Neuronal stem cell (in vitro differentiated cells): ENCODE measurements around the gene NFKBIE.

Source experiments
- DNase-seq: peaks from one replicate; pipeline ENCODE4 v3.0.0-alpha.2; 2013; ENCODE audit warnings: low spot score
- H2AFZ ChIP-seq: one replicate; pipeline ENCODE4 v1.6.1; 2013; ENCODE audit warnings: mild to moderate bottlenecking, low read length, inconsistent platforms
- H2AK5ac ChIP-seq: 2 replicates; pipeline ENCODE4 v1.6.1; 2013; ENCODE audit warnings: low read depth, mild to moderate bottlenecking, inconsistent platforms, low read length, moderate library complexity, mixed read lengths
- H2BK120ac ChIP-seq: 2 replicates; pipeline ENCODE4 v1.6.1; 2013; ENCODE audit warnings: low read depth, mild to moderate bottlenecking, inconsistent platforms, low read length, moderate library complexity, mixed read lengths
- H2BK12ac ChIP-seq: one replicate; pipeline ENCODE4 v1.6.1; 2013; ENCODE audit warnings: low read length, inconsistent platforms
- H2BK15ac ChIP-seq: 2 replicates; pipeline ENCODE4 v1.6.1; 2013; ENCODE audit warnings: mild to moderate bottlenecking, low read length, inconsistent platforms, mixed read lengths
- H2BK5ac ChIP-seq: one replicate; pipeline ENCODE4 v1.6.1; 2013; ENCODE audit warnings: inconsistent platforms, mild to moderate bottlenecking, low read length, moderate library complexity
- H3K14ac ChIP-seq: one replicate; pipeline ENCODE4 v1.6.1; 2013; ENCODE audit warnings: low read length, inconsistent platforms
- H3K18ac ChIP-seq: 2 replicates; pipeline ENCODE4 v1.6.1; 2013; ENCODE audit warnings: low read length, inconsistent platforms
- H3K23ac ChIP-seq: 2 replicates; pipeline ENCODE4 v1.6.1; 2013; ENCODE audit warnings: low read depth, mild to moderate bottlenecking, mixed read lengths, low read length, inconsistent platforms; ENCODE audit not compliant: poor library complexity
- H3K27ac ChIP-seq: replicated peaks from 3 replicates; pipeline ENCODE4 v1.5.1; 2013; ENCODE audit warnings: low read length, inconsistent platforms
- H3K27me3 ChIP-seq, 3 experiments: 2 replicates each; pipeline ENCODE4 v1.6.1; 2013; ENCODE audit warnings: low read length in 3 of 3, mild to moderate bottlenecking in 2 of 3, inconsistent platforms in 1 of 3, low read depth in 1 of 3, mixed read lengths in 1 of 3, moderate library complexity in 1 of 3; ENCODE audit not compliant: control insufficient read depth in 3 of 3, insufficient read depth in 3 of 3
- H3K36me3 ChIP-seq, 2 donors: replicated peaks in 1 of 2; 2 replicates each; pipeline ENCODE4 v1.6.1; 2013; ENCODE audit warnings: low read length in 2 of 2; ENCODE audit not compliant: control insufficient read depth in 2 of 2, insufficient read depth in 2 of 2
- H3K4ac ChIP-seq: 2 replicates; pipeline ENCODE4 v1.6.1; 2013; ENCODE audit warnings: inconsistent platforms, mild to moderate bottlenecking, low read length, moderate library complexity
- H3K4me1 ChIP-seq, 2 donors: 1 replicate in 1 of 2; 2 replicates in 1 of 2; pipeline ENCODE4 v1.6.1; 2013; ENCODE audit warnings: low read length in 2 of 2, low read depth in 1 of 2; ENCODE audit not compliant: control insufficient read depth in 2 of 2, insufficient read depth in 1 of 2
- H3K4me2 ChIP-seq: one replicate; pipeline ENCODE4 v1.6.1; 2013; ENCODE audit warnings: mild to moderate bottlenecking, low read length, inconsistent platforms; ENCODE audit not compliant: insufficient read depth, poor library complexity, severe bottlenecking
- H3K4me3 ChIP-seq, 2 donors: 2 replicates each; pipeline ENCODE4 v1.5.1; 2013; ENCODE audit warnings: low read length in 2 of 2, mild to moderate bottlenecking in 2 of 2, inconsistent platforms in 1 of 2, moderate library complexity in 1 of 2
- H3K79me1 ChIP-seq: one replicate; pipeline ENCODE4 v1.6.1; 2013; ENCODE audit warnings: low read depth, mild to moderate bottlenecking, inconsistent platforms, low read length, moderate library complexity
- H3K9ac ChIP-seq: one replicate; pipeline ENCODE4 v1.6.1; 2013; ENCODE audit warnings: mild to moderate bottlenecking, low read depth, low read length, inconsistent platforms; ENCODE audit not compliant: poor library complexity
- H3K9me3 ChIP-seq, 2 donors: replicated peaks in 1 of 2; 2 replicates each; pipeline versions ENCODE3 to v1.6.1; 2013; ENCODE audit warnings: low read length in 2 of 2, mild to moderate bottlenecking in 2 of 2, inconsistent platforms in 1 of 2, low read depth in 1 of 2, mixed read lengths in 1 of 2, moderate library complexity in 1 of 2; ENCODE audit not compliant: control insufficient read depth in 2 of 2, insufficient read depth in 1 of 2
- H4K8ac ChIP-seq: one replicate; pipeline ENCODE4 v1.6.1; 2013; ENCODE audit warnings: low read depth, mild to moderate bottlenecking, inconsistent platforms, low read length, moderate library complexity
- H4K91ac ChIP-seq: one replicate; pipeline ENCODE4 v1.6.1; 2013; ENCODE audit warnings: low read length, low read depth, mild to moderate bottlenecking, inconsistent platforms; ENCODE audit not compliant: poor library complexity
- WGBS, 2 donors: extraction: QIAGEN DNeasy Blood & Tissue Kit; methylation state at CpG; one replicate each; pipeline ENCODE4 v1.1.7; 2013; ENCODE audit warnings: missing lambda C conversion rate in 2 of 2, mixed read lengths in 1 of 2; ENCODE audit not compliant: insufficient read length in 2 of 2, insufficient replicate concordance in 1 of 2; ENCODE audit errors: extremely low coverage in 2 of 2; 5-methylcytosine and 5-hydroxymethylcytosine counted together

The NFKBIE gene

DNA sequence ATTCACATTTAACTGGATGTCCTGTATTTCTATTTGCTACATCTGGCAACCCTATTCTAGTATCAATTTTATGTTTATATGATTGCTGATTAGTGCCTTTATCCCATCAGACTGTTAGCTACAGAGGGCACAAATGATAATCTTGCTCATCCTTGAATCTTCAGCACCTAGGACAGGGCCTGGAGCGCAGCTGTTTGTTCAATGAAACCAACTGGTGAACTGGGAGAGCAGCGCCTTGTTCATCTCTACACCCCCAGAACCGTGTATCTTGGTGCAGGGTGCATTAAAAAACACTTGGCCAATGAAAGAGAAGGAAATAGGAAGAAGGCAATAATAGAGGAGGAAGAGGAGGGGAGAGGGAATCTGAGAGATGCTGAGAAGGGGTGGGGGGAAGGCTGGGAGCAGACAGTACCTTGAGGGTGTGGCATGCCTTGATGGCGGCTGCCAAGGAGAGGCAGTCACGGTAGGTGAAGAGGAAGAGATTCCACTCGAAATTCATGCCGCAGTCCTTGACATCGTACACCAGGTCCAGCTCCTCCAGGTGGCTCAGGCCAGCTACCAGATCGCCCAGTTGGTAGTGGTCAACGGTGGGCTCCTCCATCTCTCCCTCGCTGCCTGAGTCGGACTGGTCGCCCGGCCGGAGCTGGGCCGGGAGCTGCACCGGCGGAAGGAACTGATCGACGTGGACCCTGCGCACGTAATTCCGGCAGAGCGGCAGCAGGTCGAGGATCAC is 20.4 kb upstream of the NFKBIE start:
- WGBS, 2 donors = no CpG with 5 or more reads among the region's 25 CpGs
- Histone ChIP-seq H3K4me1 (no peaks in the 10 kb centered on the region), H4K91ac (no peak overlapping the region), H2BK120ac (no peak overlapping the region), H2BK12ac (no peak overlapping the region), H3K4me2 (no peak overlapping the region), H2AFZ (no peak overlapping the region), H3K79me1 (no peaks in the 10 kb centered on the region), H2AK5ac (no peak overlapping the region), H2BK15ac (no peak overlapping the region), H4K8ac (no peak overlapping the region), H3K18ac (no peak overlapping the region), H3K4me3 (no peak overlapping the region), H3K9me3 (peaks cover 0 to 2% of the 10 kb centered on the region in 2 donors), H3K23ac (no peak overlapping the region), H3K36me3 (no peaks in the 10 kb centered on the region), H3K9ac (no peak overlapping the region), H2BK5ac (no peak overlapping the region), H3K27me3 (peaks cover 0 to 14% (median 4%) of the 10 kb centered on the region in 3 experiments), H3K4ac (no peak overlapping the region), H3K14ac (no peak overlapping the region), H3K27ac (no peak overlapping the region)
- DNase-seq = no peak

DNA sequence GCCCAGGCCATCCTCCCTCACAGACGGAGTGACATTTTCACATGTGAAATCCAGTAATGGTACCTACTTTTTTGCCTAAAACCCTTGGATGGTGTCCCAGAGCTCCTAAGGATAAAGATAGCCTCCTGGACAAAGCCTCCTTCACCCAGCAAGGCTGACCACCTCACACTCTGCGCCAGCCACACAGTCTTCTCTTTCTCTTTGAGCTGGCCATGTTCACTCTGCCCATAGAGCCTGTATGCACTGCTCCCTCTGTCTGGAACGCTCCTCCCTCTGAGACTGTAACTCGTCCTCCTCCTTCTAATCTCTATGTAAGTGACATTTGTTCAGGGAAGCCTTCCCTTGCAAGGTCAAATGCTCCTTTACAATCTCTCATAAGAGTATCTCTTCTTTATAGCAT is 19.5 kb upstream of the NFKBIE start:
- Histone ChIP-seq H3K4me3 (no peak overlapping the region), H2BK15ac (no peak overlapping the region), H3K23ac (no peak overlapping the region), H3K79me1 (no peaks in the 10 kb centered on the region), H3K4ac (no peak overlapping the region), H2BK12ac (no peak overlapping the region), H2AK5ac (no peak overlapping the region), H3K9me3 (peaks cover 0 to 2% of the 10 kb centered on the region in 2 donors), H3K9ac (no peak overlapping the region), H4K8ac (no peak overlapping the region), H3K27me3 (peaks cover 0 to 10% (median 4%) of the 10 kb centered on the region in 3 experiments), H2BK120ac (no peak overlapping the region), H3K4me2 (no peak overlapping the region), H2AFZ (no peak overlapping the region), H3K36me3 (no peaks in the 10 kb centered on the region), H4K91ac (no peak overlapping the region), H3K18ac (no peak overlapping the region), H3K27ac (no peak overlapping the region), H3K14ac (no peak overlapping the region), H3K4me1 (no peaks in the 10 kb centered on the region), H2BK5ac (no peak overlapping the region)
- no CpG with 5 or more reads among the region's 4 CpGs for WGBS, 2 donors
- DNase-seq = no peak

DNA sequence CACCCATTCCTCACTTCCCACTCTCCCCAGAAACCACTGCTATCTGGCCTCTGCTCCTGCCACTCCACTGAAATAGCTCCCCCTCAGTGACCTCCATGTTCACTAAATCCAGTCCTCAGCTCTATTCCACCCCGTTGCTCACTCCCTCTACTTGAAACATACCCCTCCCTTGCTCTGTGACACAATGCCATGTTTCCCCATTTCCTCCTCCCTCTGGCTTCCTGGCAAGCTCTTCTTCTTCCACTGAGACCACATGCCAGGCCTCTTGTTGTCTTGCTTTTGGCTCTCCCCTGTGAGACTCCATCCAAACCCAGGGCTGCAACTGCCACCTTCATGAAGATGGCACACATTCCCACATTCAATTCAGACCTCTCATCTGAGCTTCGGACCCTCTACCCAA is 18.8 kb upstream of the NFKBIE start:
- Histone ChIP-seq H2AK5ac (no peak overlapping the region), H3K4ac (no peak overlapping the region), H3K9me3 (peaks cover 0 to 2% of the 10 kb centered on the region in 2 donors), H2BK120ac (no peak overlapping the region), H3K27me3 (peaks cover 0 to 4% (median 4%) of the 10 kb centered on the region in 3 experiments), H4K91ac (no peak overlapping the region), H3K79me1 (no peaks in the 10 kb centered on the region), H3K23ac (no peak overlapping the region), H3K36me3 (no peaks in the 10 kb centered on the region), H2BK12ac (no peak overlapping the region), H3K4me1 (no peaks in the 10 kb centered on the region), H4K8ac (no peak overlapping the region), H2BK5ac (no peak overlapping the region), H3K27ac (no peak overlapping the region), H2AFZ (no peak overlapping the region), H3K9ac (no peak overlapping the region), H3K14ac (no peak overlapping the region), H3K18ac (no peak overlapping the region), H3K4me3 (no peak overlapping the region), H3K4me2 (no peak overlapping the region), H2BK15ac (no peak overlapping the region)
- DNase-seq = no peak
- WGBS, 2 donors = no CpG with 5 or more reads among the region's 2 CpGs

DNA sequence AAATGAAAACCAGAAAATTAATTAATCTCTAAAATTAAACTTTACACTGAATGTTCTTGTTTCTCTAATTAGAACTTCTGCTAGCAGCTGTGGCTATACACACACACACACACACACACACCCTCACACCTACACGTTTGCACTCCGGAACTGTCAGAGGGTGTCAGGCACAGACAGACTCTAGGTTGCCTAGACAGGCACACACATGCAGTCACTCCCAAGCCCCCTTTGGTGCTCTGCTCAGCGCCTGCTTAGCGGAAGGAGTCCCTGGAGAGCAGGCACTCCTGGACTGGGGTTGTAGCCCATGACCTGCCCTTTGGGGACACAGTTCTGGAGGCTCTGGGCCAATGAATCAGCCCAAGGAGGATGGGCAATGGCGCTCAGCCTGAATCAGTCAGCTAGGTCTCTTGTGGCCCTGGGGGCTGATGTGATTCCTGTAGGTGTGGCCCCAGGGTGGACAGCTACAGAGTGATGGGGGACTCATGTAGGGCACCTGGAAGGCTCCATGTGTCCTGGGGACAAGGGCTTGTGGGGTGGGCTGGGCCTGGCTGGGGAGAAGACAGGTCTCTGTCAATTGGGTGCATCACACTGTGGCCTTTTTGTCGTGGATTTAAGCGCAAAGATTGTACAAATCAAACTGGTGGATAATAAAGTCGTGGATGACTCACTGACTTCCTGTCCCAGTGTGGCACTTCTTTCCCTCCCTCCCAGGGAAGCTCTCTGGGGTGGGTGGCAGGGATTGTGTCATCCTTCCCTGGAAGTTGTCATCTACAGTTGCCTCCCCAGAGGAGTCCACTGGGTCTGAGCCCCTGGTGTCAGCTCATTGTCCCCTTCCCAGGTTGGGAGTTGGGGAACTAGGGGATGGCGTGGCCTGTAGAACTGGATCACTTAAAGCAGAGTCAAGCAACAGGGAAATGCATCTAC is 13.7 kb upstream of the NFKBIE start:
- Histone ChIP-seq H2AFZ (no peak overlapping the region), H3K27me3 (no peaks in the 10 kb centered on the region), H3K9ac (no peak overlapping the region), H3K14ac (no peak overlapping the region), H3K4me2 (no peak overlapping the region), H3K4ac (no peak overlapping the region), H2BK120ac (no peak overlapping the region), H3K36me3 (peaks cover 0 to 6% of the 10 kb centered on the region in 2 donors), H2BK5ac (no peak overlapping the region), H2BK12ac (no peak overlapping the region), H3K23ac (no peak overlapping the region), H3K27ac (no peak overlapping the region), H4K91ac (no peak overlapping the region), H3K4me1 (no peaks in the 10 kb centered on the region), H4K8ac (no peak overlapping the region), H3K79me1 (peaks cover 2% of the 10 kb centered on the region), H2BK15ac (no peak overlapping the region), H3K4me3 (peak overlapping the region in 1 of 2 donors; percentile 6), H3K18ac (no peak overlapping the region), H3K9me3 (peaks cover 0 to 2% of the 10 kb centered on the region in 2 donors), H2AK5ac (no peak overlapping the region)
- no peak for DNase-seq
- WGBS, 2 donors = no CpG with 5 or more reads among the region's 9 CpGs
